Natural killer cell (primary cell): ENCODE measurements around the gene EVI5. TPM values are rescaled to one million over a fixed set of nuclear protein-coding genes. Genes with fewer than 3 reads are reported as not detected.

Experiments
- ATAC-seq, 3 donors: fragments of 150-1000 bp in 2 of 3; fragments of 200-7000 bp in 1 of 3; cut with Tn5 transposase; 1 replicate in 1 of 3; 2 replicates in 2 of 3; pipeline ENCODE4 v1.10.0; 2021; ENCODE audit warnings: mild to moderate bottlenecking in 2 of 3, moderate library complexity in 2 of 3
- DNase-seq, 2 donors: peaks; one replicate each; pipeline versions ENCODE4 v3.0.0 to v3.0.0-alpha.2; 2013 to 2021; ENCODE audit warnings: mixed read lengths in 1 of 2
- H3K27ac ChIP-seq: one replicate; pipeline ENCODE4 v1.5.1; 2013; ENCODE audit warnings: mild to moderate bottlenecking, low read length
- H3K27me3 ChIP-seq: one replicate; pipeline ENCODE4 v1.6.1; 2013; ENCODE audit warnings: low read length; ENCODE audit not compliant: control insufficient read depth, insufficient read depth
- H3K36me3 ChIP-seq: one replicate; pipeline ENCODE4 v1.6.1; 2013; ENCODE audit warnings: low read length; ENCODE audit not compliant: control insufficient read depth, insufficient read depth
- H3K4me1 ChIP-seq: one replicate; pipeline ENCODE4 v1.6.1; 2013; ENCODE audit warnings: low read length; ENCODE audit not compliant: control insufficient read depth, insufficient read depth
- H3K4me3 ChIP-seq: one replicate; pipeline ENCODE4 v1.5.1; 2013; ENCODE audit warnings: low read length
- H3K9me3 ChIP-seq: one replicate; pipeline ENCODE4 v1.6.1; 2013; ENCODE audit warnings: low read length; ENCODE audit not compliant: control insufficient read depth, insufficient read depth
- H3K27ac Mint-ChIP-seq, 2 donors: one replicate each; pipeline ENCODE4 v1.8.0; 2022; ENCODE audit warnings: mild to moderate bottlenecking in 2 of 2, mixed read lengths in 2 of 2, moderate library complexity in 1 of 2
- H3K27me3 Mint-ChIP-seq, 2 donors: one replicate each; pipeline ENCODE4 v1.8.0; 2022; ENCODE audit warnings: low read depth in 2 of 2, mixed read lengths in 2 of 2
- H3K36me3 Mint-ChIP-seq: one replicate; pipeline ENCODE4 v1.8.0; 2022; ENCODE audit warnings: mixed read lengths
- H3K4me1 Mint-ChIP-seq, 2 donors: one replicate each; pipeline ENCODE4 v1.8.0; 2022; ENCODE audit warnings: mixed read lengths in 2 of 2
- H3K4me3 Mint-ChIP-seq: one replicate; pipeline ENCODE4 v1.8.0; 2022; ENCODE audit warnings: mild to moderate bottlenecking, moderate library complexity, mixed read lengths
- H3K9me3 Mint-ChIP-seq, 2 donors: one replicate each; pipeline ENCODE4 v1.8.0; 2022; ENCODE audit warnings: mixed read lengths in 2 of 2
- whole genome bisulfite sequencing: methylation state at CpG from one replicate; pipeline ENCODE4 v1.1.7; 2013; ENCODE audit warnings: missing lambda C conversion rate; ENCODE audit not compliant: insufficient coverage; 5-methylcytosine and 5-hydroxymethylcytosine counted together
- intact Hi-C: fragments of 100-400 bp; cut with micrococcal nuclease; formaldehyde crosslinking; loops from one replicate; pipeline ENCODE4 v1.14.2; 2022
- total RNA-seq, 4 donors: library from RNA; stranded (reverse); fragments of 120-200 nt in 1 of 4; gene quantifications; one replicate each; pipeline versions ENCODE4 v1.2.3 to v1.2.4, GENCODE V29; 2013 to 2022
- TF ChIP-seq, protein P1 (sequence below): fragments of 200-600 bp; IDR thresholded peaks from one replicate; pipeline ENCODE4 v1.8.0; 2022; ENCODE audit warnings: antibody characterized with exemption

The EVI5 gene
- total RNA-seq, 3 donors from 2014 or later (not counting 1 experiment from before 2014, with no cell fraction given): 3.9 to 6.0 (median 5.5) TPM

DNA sequence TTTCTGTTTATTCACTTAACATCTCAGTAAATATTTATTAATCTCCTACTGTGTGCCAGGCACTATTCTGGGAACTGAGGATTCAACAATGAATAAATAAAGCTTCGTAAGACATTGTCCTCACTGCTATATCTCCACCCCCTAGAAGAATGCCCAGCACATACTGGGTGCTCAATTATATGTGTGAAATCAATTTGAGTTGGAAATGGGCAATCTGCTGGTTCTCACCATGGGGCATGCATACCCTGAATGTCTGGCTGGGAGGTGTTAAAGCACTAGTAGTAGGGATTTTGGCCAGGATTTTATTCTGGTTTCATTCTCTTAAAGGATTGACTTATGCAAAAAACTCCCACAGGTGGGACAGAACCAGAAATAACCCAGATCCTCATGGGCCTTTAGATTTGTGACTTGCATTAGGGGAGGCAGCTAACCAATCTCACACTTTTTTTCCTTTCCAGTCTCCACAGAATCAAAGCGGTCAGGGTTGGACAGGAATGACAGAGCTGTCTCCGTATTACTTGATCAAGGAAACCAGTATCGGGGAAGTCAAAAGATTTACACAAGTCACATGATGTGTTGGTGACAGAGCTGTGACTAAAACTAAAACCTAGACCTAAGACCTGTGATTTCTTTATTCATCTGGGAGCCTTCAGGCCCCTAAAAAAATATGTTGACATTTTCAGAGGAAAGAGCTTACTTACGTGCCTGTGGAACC is 311.0 kb downstream of the EVI5 start:
- Histone ChIP-seq H3K4me3 (no peak overlapping the region), H3K36me3 (peaks cover 35% of the 10 kb centered on the region), H3K27me3 (no peaks in the 10 kb centered on the region), H3K27ac (peak overlapping the region; percentile 11), H3K4me1 (peaks cover 23% of the 10 kb centered on the region), H3K9me3 (no peaks in the 10 kb centered on the region)
- Mint-ChIP-seq H3K4me3 (no peak overlapping the region), H3K27ac (peak overlapping the region; percentile 77 to 83), H3K9me3 (no peaks in the 10 kb centered on the region), H3K27me3 (no peaks in the 10 kb centered on the region), H3K4me1 (peaks cover 40 to 50% of the 10 kb centered on the region in 2 donors), H3K36me3 (peaks cover 18% of the 10 kb centered on the region)
- 50% methylated on average over 4 of the region's 5 CpGs for WGBS
- TF ChIP-seq, protein P1, sequence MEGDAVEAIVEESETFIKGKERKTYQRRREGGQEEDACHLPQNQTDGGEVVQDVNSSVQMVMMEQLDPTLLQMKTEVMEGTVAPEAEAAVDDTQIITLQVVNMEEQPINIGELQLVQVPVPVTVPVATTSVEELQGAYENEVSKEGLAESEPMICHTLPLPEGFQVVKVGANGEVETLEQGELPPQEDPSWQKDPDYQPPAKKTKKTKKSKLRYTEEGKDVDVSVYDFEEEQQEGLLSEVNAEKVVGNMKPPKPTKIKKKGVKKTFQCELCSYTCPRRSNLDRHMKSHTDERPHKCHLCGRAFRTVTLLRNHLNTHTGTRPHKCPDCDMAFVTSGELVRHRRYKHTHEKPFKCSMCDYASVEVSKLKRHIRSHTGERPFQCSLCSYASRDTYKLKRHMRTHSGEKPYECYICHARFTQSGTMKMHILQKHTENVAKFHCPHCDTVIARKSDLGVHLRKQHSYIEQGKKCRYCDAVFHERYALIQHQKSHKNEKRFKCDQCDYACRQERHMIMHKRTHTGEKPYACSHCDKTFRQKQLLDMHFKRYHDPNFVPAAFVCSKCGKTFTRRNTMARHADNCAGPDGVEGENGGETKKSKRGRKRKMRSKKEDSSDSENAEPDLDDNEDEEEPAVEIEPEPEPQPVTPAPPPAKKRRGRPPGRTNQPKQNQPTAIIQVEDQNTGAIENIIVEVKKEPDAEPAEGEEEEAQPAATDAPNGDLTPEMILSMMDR: no peak
- DNase-seq (peak in 1 of 2 donors; percentile 51), ATAC-seq (peak in 1 of 3 donors; percentile 36)
- intact Hi-C loops: no loop called here

DNA sequence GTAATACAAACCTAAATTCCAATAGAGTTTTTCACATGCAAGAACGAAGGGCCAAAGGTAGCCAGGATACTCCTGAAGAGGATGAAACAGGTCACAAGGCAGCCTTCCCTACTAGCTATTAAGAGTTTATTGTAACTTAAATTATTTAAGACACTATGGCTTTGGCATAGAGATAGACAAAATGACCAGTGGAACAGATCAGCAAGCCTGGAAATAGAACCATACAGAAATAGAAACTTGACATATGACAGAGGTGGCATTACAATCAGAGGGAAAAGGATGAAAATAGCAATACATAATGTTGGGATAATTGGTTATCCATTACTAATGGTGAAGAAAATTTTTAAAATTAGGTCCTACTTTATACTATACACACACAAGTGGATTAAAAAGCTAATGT is 314.7 kb downstream of the EVI5 start:
- peaks cover 41 to 45% of the 10 kb centered on the region in 2 donors for H3K4me1 Mint-ChIP-seq
- no CpG with 5 or more reads among the region's 1 CpG for WGBS

DNA sequence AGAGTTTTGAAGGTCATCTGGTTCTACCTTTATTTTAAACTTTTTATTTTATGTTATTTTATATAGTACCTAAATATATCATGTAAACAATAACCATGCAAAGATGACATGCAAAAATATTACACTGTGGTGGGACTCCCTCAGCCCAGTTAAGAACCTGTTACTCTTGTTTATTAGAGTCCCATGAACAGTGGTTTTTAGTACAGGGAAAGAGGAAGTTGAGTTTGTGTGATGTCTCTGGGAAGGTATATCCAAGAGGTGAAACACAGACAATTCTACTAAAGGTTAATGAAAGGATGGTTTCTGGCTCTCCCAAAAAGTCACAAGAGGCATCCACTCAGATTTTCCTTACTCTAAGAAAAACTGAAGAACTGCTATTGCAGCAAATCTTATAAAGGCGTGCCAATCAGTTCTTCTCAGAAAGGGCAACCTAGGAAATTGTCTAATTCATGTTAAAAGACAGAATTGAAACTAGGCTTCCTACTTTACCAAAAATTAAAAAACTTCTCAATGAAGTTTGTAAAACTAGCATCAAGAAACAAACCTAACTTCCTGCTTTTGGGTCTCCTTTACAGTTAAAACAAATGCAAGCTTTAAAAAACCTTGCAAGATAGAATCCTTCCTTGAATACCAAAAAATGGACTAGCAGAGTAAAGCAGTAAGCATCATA is 318.1 kb downstream of the EVI5 start:
- no peak overlapping the region for H3K4me3 ChIP-seq
- intact Hi-C loops: no loop called here
- TF ChIP-seq, protein P1: no peak
- no peaks in the 10 kb centered on the region for H3K27me3 ChIP-seq
- H3K36me3 Mint-ChIP-seq: no peaks in the 10 kb centered on the region
- 69% methylated on average over 1 of the region's 1 CpG for WGBS
- H3K27ac ChIP-seq: no peak overlapping the region
- no peaks in the 10 kb centered on the region for H3K36me3 ChIP-seq
- no peaks in the 10 kb centered on the region for H3K9me3 Mint-ChIP-seq
- H3K9me3 ChIP-seq: no peaks in the 10 kb centered on the region
- DNase-seq: no peak
- peak overlapping the region; percentile 82 to 85 for H3K27ac Mint-ChIP-seq
- no peak overlapping the region for H3K4me3 Mint-ChIP-seq
- peaks cover 18% of the 10 kb centered on the region for H3K4me1 ChIP-seq
- H3K27me3 Mint-ChIP-seq: no peaks in the 10 kb centered on the region
- no peak for ATAC-seq
- peaks cover 43 to 45% of the 10 kb centered on the region in 2 donors for H3K4me1 Mint-ChIP-seq

More for the DNA sequence above, 314.7 kb downstream of the EVI5 start:
- Histone ChIP-seq H3K4me1 (peaks cover 3% of the 10 kb centered on the region), H3K27ac (no peak overlapping the region), H3K27me3 (no peaks in the 10 kb centered on the region), H3K4me3 (no peak overlapping the region), H3K9me3 (no peaks in the 10 kb centered on the region), H3K36me3 (peaks cover 14% of the 10 kb centered on the region)
- Mint-ChIP-seq H3K9me3 (no peaks in the 10 kb centered on the region), H3K36me3 (peaks cover 12% of the 10 kb centered on the region), H3K4me3 (no peak overlapping the region), H3K27me3 (no peaks in the 10 kb centered on the region), H3K27ac (no peak overlapping the region)
- intact Hi-C loops: no loop called here
- no peak for ATAC-seq
- DNase-seq: no peak
- TF ChIP-seq, protein P1: no peak
